Measurements from ENCODE around the gene PPP6R3. TPM values are rescaled to one million over a fixed set of nuclear protein-coding genes. Genes with fewer than 3 reads are reported as not detected.
"Not testable (repeated sequence)": the region's sequence is repeated elsewhere in the genome, so short reads cannot be mapped to it uniquely, and the experiment has no call there.

The PPP6R3 gene
- total RNA-seq, 1 experiment from 2014 or later, result 171 TPM

DNA sequence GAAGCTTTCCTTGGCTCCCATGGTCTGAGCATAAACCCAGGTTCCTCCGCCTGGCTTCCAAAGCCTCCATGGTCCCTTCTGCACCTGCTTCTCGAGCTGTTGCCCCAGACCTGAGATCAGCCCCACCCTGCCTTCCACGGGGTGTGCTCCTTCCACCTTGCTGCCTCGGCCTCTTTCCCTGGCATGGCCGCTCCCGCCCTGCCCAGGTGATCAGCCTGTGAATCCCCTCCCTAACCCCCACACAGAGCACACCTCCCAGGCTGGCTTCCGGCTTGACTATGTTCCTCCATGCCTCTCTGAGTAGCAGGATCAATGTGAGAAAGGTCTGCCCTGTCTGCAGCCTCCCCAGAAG is 2.7 kb upstream of the PPP6R3 start:
- no peak overlapping the region for H3K27ac ChIP-seq (ENCODE audit: low read length)
- H3K9me2 ChIP-seq (replicated peaks; ENCODE audit: low read length), result no peaks in the 10 kb centered on the region
- ChIA-PET POLR2A (ENCODE audit: unreplicated experiment) (no interaction called here), CTCF (no interaction called here)
- peaks cover 22% of the 10 kb centered on the region for H3K79me2 ChIP-seq (ENCODE audit: low read length)
- TF ChIP-seq EZH2phosphoT487 (IDR thresholded peaks at IDR 0.05; ENCODE audit: borderline replicate concordance, low read length), result no peak
- no peak for TF ChIP-seq CTCF (conservative IDR thresholded peaks at IDR 0.05; ENCODE audit: low read depth, low read length)
- no peak for TF ChIP-seq EZH2 (IDR thresholded peaks at IDR 0.05; ENCODE audit: low read length, unreplicated experiment)
- H3K4me1 ChIP-seq (ENCODE audit: insufficient read depth, low read length), result 0 out of 2 replicates have a peak, but pooled peaks cover 5% of the 10 kb centered on the region
- H4K20me1 ChIP-seq (ENCODE audit: low read length), result peaks cover 16% of the 10 kb centered on the region
- no peaks in the 10 kb centered on the region for H3K27me3 ChIP-seq (ENCODE audit: low read length)
- H3K9me3 ChIP-seq (ENCODE audit: low read length), result no peaks in the 10 kb centered on the region
- no peak overlapping the region for H3K4me2 ChIP-seq (ENCODE audit: low read length)
- BruUV-seq (replicated peaks), result no TSS peak
- DNase-seq, result no peak
- no peak for ATAC-seq
- intact Hi-C loops (cut with micrococcal nuclease), result no loop called here
- no peaks in the 10 kb centered on the region for H3K36me3 ChIP-seq (ENCODE audit: low read depth, low read length)
- H3K9ac ChIP-seq (ENCODE audit: low read length), result no peak overlapping the region
- H2AFZ ChIP-seq (ENCODE audit: low read length), result no peak overlapping the region
- H3F3A ChIP-seq (ENCODE audit: low read length, unreplicated experiment), result no peaks in the 10 kb centered on the region
- no peak overlapping the region for H3K4me3 ChIP-seq (ENCODE audit: low read length)

GRCh38 chr11:68458340-68458739 is 2.2 kb upstream of the PPP6R3 start:
- H3K27me3 ChIP-seq (ENCODE audit: low read length); DNase-seq; H3K9me2 ChIP-seq (replicated peaks; ENCODE audit: low read length); intact Hi-C loops (cut with micrococcal nuclease); CTCF ChIA-PET; H3K4me3 ChIP-seq (ENCODE audit: low read length); H3K4me1 ChIP-seq (ENCODE audit: insufficient read depth, low read length); H3K9me3 ChIP-seq (ENCODE audit: low read length); H3K9ac ChIP-seq (ENCODE audit: low read length); H2AFZ ChIP-seq (ENCODE audit: low read length); BruUV-seq (replicated peaks); H3F3A ChIP-seq (ENCODE audit: low read length, unreplicated experiment); POLR2A ChIA-PET (ENCODE audit: unreplicated experiment); H3K4me2 ChIP-seq (ENCODE audit: low read length); ATAC-seq; H3K36me3 ChIP-seq (ENCODE audit: low read depth, low read length); H3K27ac ChIP-seq (ENCODE audit: low read length): not testable (repeated sequence)
- H3K79me2 ChIP-seq (ENCODE audit: low read length), result peaks cover 27% of the 10 kb centered on the region
- H4K20me1 ChIP-seq (ENCODE audit: low read length), result peaks cover 20% of the 10 kb centered on the region

- ChIA-PET CTCF (interaction anchor here (0.5 to 0.6 kb wide), 2 partner anchors 52 to 1290 kb away, joined by 5 to 6 read pairs; no protein-coding TSS in a partner anchor), POLR2A (ENCODE audit: unreplicated experiment) (interaction anchor here (0.5 to 0.7 kb wide), 4 partner anchors 80 to 227 kb away, joined by 3 to 6 read pairs (median 3); partner anchors contain the start of gene C11orf24)
- intact Hi-C loops (cut with micrococcal nuclease), result loop anchor here (10.0 kb wide), 1 partner anchor 115 kb away; no protein-coding TSS in a partner anchor
- TF ChIP-seq EZH2phosphoT487 (IDR thresholded peaks at IDR 0.05; ENCODE audit: borderline replicate concordance, low read length) (no peak), CTCF (conservative IDR thresholded peaks at IDR 0.05; ENCODE audit: low read depth, low read length) (no peak), EZH2 (IDR thresholded peaks at IDR 0.05; ENCODE audit: low read length, unreplicated experiment) (no peak)
- peak; percentile 98 for DNase-seq
- H2AFZ ChIP-seq (ENCODE audit: low read length), result peak overlapping the region; percentile 99
- H3K27ac ChIP-seq (ENCODE audit: low read length), result peak overlapping the region; percentile 80
- TSS peak; percentile 100 for BruUV-seq (replicated peaks)
- peak overlapping the region; percentile 94 for H3K9ac ChIP-seq (ENCODE audit: low read length)
- no peaks in the 10 kb centered on the region for H3K9me3 ChIP-seq (ENCODE audit: low read length)
- H3K79me2 ChIP-seq (ENCODE audit: low read length), result peaks cover 45% of the 10 kb centered on the region
- H3K36me3 ChIP-seq (ENCODE audit: low read depth, low read length), result peaks cover 3% of the 10 kb centered on the region; the same call in 1 of the 2 replicates
- H3K4me3 ChIP-seq (ENCODE audit: low read length), result peak overlapping the region; percentile 91
- ATAC-seq, result peak; percentile 83
- peak overlapping the region; percentile 82 for H3K4me2 ChIP-seq (ENCODE audit: low read length)
- no peaks in the 10 kb centered on the region for H3K27me3 ChIP-seq (ENCODE audit: low read length)
- H3F3A ChIP-seq (ENCODE audit: low read length, unreplicated experiment), result no peaks in the 10 kb centered on the region
- peaks cover 38% of the 10 kb centered on the region for H4K20me1 ChIP-seq (ENCODE audit: low read length)
- H3K4me1 ChIP-seq (ENCODE audit: insufficient read depth, low read length), result peaks cover 11% of the 10 kb centered on the region; the same call in 1 of the 2 replicates
- H3K9me2 ChIP-seq (replicated peaks; ENCODE audit: low read length), result no peaks in the 10 kb centered on the region
Observed at GRCh38 chr11:68459886-68460740, 439 bp upstream of the PPP6R3 start.

All from PC-3 (cell line).